Fibroblast of pulmonary artery (primary cell): Measurements from ENCODE around the gene TRPV2.
"Not testable (repeated sequence)": the region's sequence is repeated elsewhere in the genome, so short reads cannot be mapped to it uniquely, and the experiment has no call there.

Source experiments
- DNase-seq: peaks from one replicate; pipeline ENCODE4 v3.0.0-alpha.2; 2010; ENCODE audit warnings: low read depth
- H3K4me3 ChIP-seq: replicated peaks from 2 replicates; pipeline ENCODE4 v1.5.1; 2011; ENCODE audit warnings: low read depth, mild to moderate bottlenecking, control low read depth, low read length, moderate library complexity
- TF ChIP-seq, protein P1 (sequence below): IDR thresholded peaks from 2 replicates; pipeline ENCODE4 v1.5.1; 2011; ENCODE audit warnings: mild to moderate bottlenecking, control low read depth, low read length, inconsistent platforms; ENCODE audit errors: missing control alignments

Gene TRPV2

DNA sequence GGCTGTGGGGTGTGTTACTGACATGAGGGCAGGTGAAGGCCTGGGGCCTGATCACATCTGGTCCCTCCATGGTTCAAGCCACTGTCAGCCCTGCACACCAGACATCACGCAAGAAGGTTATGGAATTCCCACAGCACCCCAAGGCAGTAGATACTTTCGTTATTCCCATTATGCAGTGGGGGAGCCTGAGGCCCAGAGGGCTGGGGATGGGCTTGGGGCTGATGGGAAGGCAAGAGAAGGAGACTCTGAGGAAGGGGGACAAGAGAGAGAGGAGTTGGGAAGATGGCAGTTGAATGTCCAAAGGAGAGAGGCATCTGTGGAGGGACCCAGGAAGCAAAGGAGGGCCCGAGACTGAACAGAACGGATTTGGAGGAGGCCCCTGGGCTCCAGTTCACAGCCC is 34.7 kb downstream of the TRPV2 start:
- no peak for DNase-seq
- TF ChIP-seq, protein P1, sequence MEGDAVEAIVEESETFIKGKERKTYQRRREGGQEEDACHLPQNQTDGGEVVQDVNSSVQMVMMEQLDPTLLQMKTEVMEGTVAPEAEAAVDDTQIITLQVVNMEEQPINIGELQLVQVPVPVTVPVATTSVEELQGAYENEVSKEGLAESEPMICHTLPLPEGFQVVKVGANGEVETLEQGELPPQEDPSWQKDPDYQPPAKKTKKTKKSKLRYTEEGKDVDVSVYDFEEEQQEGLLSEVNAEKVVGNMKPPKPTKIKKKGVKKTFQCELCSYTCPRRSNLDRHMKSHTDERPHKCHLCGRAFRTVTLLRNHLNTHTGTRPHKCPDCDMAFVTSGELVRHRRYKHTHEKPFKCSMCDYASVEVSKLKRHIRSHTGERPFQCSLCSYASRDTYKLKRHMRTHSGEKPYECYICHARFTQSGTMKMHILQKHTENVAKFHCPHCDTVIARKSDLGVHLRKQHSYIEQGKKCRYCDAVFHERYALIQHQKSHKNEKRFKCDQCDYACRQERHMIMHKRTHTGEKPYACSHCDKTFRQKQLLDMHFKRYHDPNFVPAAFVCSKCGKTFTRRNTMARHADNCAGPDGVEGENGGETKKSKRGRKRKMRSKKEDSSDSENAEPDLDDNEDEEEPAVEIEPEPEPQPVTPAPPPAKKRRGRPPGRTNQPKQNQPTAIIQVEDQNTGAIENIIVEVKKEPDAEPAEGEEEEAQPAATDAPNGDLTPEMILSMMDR: no peak
- no peak overlapping the region for H3K4me3 ChIP-seq

DNA sequence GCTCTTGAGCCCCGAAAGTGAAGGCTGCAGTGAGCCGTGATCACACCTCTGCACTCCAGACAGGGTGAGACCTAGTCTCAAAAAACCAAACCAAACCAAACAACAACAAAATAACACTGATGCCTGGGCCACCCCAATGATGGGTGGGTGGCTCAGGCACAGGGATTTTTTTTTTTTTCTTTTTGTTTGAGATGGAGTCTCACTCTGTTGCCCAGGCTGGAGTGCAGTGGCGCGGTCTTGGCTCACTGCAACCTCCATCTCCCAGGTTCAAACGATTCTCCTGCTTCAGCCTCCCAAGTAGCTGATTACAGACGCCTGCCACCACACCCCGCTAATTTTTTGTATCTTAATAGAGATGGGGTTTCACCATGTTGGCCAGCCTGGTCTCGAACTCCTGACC is 36.9 kb downstream of the TRPV2 start:
- DNase-seq, H3K4me3 ChIP-seq: not testable (repeated sequence)

DNA sequence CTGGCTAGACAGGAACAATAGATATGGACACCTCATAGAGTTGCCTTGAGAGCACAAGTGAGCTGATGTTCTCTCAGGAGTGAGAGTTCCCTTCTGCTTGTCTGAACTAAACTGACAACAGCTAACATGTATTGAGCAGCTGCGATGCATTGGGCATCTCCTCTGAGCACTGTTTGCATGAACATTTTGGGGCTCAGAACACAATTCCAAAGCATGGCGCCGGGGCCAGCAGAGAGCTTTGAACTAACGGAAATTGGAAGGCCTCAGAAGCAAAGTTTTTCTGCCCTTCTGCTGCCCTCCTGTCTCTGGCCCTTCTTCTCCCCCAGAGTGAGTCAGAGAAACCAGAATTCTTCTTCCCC is 38.1 kb downstream of the TRPV2 start:
- TF ChIP-seq, protein P1: no peak

DNA sequence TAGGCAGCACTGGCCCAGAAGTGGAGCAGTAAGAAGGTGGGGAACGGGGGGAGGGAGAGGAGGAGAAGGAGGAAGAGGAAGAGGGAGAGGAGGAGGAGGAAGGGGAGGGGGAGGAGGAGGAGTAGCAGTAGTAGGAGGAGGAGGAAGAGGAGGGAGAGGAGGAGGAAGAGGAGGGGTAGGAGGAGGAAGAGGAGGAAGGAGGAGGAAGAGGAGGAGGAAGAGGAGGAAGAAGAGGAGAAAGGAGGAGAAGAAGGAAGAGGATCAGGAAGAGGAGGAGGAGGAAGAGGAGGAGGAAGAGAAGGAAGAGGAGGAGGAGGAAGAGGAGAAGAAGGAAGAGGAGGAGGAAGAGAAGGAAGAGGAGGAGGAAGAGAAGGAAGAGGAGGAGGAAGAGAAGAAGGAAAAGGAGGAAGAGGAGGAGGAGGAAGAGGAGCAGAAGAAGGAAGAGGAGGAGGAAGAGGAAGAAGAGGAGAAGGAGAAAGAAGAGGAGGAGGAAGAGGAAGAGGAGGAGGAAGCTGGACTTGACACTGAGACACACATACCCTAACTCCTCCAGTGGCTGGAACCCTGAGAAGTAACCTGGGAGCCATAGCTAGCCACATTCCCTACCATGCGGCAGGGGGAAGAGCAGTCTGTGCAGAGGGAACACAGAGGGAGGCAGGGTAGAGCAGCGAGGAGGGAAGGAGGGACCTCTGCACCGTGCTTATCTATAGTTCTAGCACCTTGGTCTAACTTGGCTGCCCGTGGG is 40.8 kb downstream of the TRPV2 start:
- DNase-seq: no peak
- TF ChIP-seq, protein P1: no peak
- H3K4me3 ChIP-seq: no peak overlapping the region

More for the DNA sequence above, 38.1 kb downstream of the TRPV2 start:
- no peak for DNase-seq
- no peak overlapping the region for H3K4me3 ChIP-seq

DNA sequence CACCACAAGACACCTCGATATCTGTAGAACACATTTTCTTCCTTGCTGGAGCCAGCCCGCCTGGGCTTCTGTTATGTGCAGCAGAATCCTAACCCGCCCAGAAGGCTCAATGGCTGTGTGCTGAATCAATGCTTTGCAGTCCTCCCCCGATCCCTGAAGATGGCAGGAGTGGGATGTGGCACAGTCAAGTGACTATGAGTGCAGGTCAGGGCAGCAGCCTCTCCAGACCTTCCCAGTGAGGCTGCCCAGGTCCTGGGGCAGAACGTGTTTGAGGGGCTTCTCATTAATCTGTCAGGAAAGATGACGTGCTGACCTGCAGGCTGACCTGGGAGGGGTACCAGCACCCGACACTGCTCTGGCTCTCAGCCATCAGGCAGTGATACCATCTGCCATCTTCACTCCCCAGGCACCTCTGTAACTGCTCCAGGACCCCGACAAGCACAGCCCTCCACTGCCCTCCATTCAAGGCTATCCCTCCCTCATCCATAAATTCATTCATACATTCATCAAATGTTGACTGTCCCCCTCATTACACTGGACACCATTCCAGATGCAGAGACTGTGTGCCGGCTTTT is 41.5 kb downstream of the TRPV2 start:
- DNase-seq: no peak
- TF ChIP-seq, protein P1: no peak
- H3K4me3 ChIP-seq: no peak overlapping the region

DNA sequence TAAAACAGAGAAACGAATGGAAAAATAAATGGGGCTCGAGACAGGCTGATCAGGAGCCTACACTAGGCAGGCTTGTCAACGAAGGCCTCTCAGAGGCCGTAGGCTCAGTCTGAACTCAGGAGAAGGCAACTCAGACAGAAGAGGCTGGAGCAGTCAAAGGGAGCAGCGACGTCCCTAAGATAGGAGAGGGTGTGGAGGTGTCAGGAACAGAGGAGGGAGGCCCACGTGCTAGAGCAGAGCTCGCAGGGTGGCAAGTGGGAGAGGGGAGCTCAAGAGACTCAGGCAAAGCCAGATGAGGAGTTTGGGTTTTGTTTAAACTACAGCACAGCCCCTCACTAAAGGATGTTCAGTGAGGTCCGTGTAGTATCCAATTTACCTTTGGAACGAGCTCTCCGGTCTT is 43.9 kb downstream of the TRPV2 start:
- H3K4me3 ChIP-seq: no peak overlapping the region
- TF ChIP-seq, protein P1: no peak
- no peak for DNase-seq

DNA sequence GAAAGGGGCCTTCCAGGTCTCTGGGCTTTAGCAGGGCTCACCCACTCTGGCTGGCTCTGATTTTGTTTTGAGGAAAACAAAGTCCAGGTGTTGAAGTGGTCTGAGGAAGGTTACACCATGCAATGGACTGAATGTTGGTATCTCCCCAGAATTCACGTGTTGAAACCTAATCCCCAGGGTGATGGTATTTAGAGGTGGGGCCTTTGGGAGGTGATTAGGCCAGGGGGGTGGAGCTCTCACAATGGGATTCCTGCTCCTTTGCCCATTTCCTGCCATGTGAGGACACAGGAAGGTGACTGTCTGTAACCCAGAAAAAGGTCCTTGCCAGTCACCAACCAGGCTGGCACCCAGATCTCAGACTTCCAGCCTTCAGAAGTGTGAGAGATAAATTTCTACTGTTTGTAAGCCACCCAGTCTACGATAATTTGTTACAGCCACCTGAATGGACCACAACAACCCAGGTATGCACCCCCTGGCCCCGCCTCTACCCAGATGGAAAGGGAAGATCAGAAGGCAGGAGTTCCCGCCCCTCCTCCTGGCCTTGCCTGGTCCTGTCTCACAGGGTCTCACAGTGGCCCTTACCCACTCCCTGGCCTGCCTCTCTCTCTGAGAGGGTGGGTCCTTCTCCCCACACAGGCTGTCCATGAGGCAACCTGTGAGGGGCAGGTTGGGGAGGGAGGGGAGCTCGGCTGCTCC is 44.6 kb downstream of the TRPV2 start:
- no peak for DNase-seq
- TF ChIP-seq, protein P1: no peak
- no peak overlapping the region for H3K4me3 ChIP-seq
